Measurements from ENCODE around the gene WDR5.

WDR5 gene

DNA sequence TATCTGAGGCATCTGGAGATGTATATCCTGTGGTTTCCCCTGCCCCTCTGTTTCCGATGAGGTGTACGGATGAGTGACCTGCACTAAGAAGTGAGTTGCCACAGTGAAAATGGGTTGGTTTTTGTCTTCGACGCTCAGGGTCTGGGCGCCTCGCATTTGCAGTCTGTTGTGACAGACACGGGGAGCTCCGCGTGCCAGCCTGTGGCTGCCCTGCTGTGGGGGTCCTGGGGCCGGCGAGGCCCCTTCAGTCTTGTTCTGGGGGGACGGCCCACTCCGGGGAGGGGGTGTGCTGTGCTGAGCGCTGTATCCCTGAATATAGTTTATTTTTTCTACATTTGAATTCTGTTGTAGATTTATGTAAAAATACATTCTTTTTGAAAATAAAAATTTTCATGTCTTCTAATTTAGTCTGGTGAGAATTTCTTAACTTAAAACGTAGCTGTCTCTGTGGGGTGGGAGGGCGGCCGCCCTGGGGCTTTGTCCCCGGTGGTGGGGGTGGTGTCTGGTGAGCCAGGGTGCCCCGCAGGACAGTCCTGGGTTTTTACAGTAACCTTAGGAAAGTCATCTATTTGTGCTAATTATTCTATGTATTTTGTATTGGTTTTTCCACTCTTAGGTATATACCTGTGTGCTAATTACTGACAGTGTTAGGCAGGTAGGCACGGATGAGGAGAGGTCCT is 23.8 kb downstream of the WDR5 start:
- no peak for TF ChIP-seq CTCF (IDR thresholded peaks at IDR 0.05; ENCODE audit: low read depth, low read length)

DNA sequence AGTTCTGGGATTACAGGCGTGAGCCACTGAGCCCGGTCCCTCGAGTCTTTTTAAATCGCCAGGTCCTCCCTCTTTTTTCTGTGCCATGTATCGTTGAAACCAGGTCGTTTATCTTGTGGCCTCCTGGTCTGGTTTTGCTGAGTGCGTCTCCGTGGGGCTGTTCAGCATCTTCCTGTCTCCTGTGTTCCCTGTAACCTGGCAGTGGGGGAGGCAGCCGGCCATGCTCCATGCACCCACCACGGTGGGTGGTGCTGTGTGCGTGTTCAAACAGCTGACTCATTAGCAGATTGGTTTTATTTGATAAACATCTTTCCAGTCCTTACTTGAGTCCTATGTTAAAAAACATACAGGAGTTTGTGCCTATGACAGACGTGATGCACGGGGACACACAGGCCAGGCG is 25.8 kb downstream of the WDR5 start:
- no peak for TF ChIP-seq CTCF (IDR thresholded peaks at IDR 0.05; ENCODE audit: low read depth, low read length)

More for the DNA sequence above, 23.8 kb downstream of the WDR5 start:
- no peak overlapping the region for H3K4me3 ChIP-seq (ENCODE audit: low read depth, low read length)

DNA sequence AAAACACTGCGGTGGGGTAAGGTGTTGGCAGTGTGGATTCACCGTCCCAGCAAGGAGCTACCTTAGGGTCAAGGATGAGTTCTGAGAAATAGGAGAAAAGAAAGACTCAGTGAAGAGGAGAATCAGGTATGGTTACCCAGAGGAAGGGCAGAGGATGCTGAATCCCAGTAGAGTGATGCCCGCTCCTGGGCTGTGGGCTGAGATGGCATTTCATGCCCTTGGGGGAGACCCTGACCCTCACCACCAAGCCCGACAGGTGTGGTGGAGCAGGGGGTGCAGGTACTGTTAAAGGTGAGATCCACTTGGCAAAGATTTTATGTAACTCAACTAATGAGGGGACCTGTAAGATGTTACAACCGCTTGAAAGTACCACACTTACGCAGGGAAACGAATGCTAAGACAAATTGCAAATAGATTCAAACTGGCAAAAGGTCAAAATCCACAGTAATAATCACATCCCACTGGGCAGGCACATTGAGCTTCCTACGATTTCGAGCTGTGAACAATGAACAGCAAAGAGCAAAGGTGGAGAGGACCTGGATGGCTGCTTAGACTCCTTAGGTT is 26.4 kb downstream of the WDR5 start:
- H3K4me3 ChIP-seq (ENCODE audit: low read depth, low read length): no peak overlapping the region
- no peak for TF ChIP-seq CTCF (IDR thresholded peaks at IDR 0.05; ENCODE audit: low read depth, low read length)

More for the DNA sequence above, 25.8 kb downstream of the WDR5 start:
- no peak overlapping the region for H3K4me3 ChIP-seq (ENCODE audit: low read depth, low read length)

- no peak for TF ChIP-seq CTCF (IDR thresholded peaks at IDR 0.05; ENCODE audit: low read depth, low read length)
- H3K4me3 ChIP-seq (ENCODE audit: low read depth, low read length): no peak overlapping the region
These were observed 27.1 kb downstream of the WDR5 start for GRCh38 chr9:134162926-134163370.

DNA sequence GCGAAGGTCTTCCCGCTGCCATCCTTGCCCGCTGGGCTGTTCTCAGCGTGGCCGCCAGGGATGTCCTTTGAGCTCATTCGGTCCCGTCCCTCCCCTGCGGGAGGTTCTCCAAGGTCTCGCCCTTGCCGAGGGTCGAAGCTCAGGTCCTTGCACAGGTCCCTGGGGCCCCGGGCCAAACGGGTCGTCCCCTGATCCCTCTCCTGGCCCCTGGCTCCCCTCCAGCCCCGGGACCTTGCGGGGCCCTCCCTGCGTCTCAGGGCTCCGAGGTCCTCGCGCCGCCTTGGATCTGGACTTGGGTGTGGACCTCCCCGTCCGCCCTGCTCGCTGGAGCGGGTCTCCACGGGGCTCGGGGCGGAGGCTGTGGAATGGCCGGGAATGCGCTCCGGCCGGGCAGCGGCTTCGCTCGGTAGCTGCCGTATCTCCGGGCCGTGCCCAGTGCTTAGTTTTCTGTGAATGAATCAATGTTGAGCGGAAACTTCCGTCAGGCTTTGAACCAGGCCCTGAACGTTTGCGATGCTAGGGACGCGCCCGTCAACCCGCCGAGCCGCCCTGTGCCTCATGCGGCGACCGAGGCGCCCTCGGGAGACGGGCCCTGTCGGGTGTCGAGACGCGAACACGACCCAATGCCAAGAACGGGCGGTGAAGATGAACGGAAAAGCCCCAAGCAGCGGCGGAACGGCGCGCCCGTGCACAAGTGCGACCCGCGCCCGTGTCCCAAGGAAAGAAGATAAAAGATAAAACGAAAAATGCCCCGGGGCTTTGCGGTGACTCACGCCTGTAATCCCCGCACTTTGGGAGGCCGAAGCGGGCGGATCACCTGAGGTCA is 27.7 kb downstream of the WDR5 start:
- no peak overlapping the region for H3K4me3 ChIP-seq (ENCODE audit: low read depth, low read length)
- no peak for TF ChIP-seq CTCF (IDR thresholded peaks at IDR 0.05; ENCODE audit: low read depth, low read length)

DNA sequence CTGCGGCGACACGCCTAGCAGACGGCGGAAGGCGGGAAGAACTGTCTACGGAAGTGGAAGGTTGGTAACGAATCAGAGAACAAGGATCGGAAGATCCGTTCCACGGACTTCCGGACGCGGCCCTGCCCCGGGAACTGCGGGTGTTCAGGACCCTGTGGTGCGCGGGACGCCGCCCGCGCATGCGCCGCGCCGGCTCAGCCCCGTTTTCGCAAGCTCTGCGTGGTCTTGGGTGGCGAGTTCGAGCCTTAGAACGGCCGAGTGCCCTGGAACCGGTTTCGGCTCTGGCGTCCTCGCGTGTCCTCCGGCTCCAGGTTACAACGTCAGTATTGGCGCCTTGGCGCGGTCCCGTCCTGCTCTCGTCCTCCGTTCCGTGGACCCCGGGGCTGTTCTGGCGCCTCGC is 29.0 kb downstream of the WDR5 start:
- no peak for TF ChIP-seq CTCF (IDR thresholded peaks at IDR 0.05; ENCODE audit: low read depth, low read length)
- H3K4me3 ChIP-seq (ENCODE audit: low read depth, low read length): no peak overlapping the region

Measured in WI38 (cell line).